A673 (cell line): ENCODE data around the gene P4HTM. TPM values are rescaled to one million over a fixed set of nuclear protein-coding genes. Genes with fewer than 3 reads are reported as not detected.

Experiments
- BruUV-seq: library from RNA; stranded (reverse); fragments of 400-500 nt; replicated peaks from 2 replicates; lab custom pipeline; 2021; lab: Mats Ljungman, UMichigan
- CTCF ChIA-PET: fragments of 300-600 bp; sonication (Branson Sonifier 250); formaldehyde crosslinking; loops from one replicate; lab custom pipeline; 2022; ENCODE audit warnings: antibody characterized with exemption; lab: Charles Lee
- POLR2A ChIA-PET: fragments of 300-600 bp; sonication (Branson Sonifier 250); formaldehyde crosslinking; loops from one replicate; lab custom pipeline; 2022; ENCODE audit warnings: antibody characterized with exemption; ENCODE audit not compliant: low non-redundant PET; lab: Charles Lee
- DNase-seq: peaks from one replicate; pipeline ENCODE4 v3.0.0-alpha.2; 2015; ENCODE audit warnings: low spot score
- H3K27ac ChIP-seq: fragments of 200-600 bp; sonication (generic); 2 replicates; pipeline ENCODE4 v1.5.1; 2016; ENCODE audit warnings: mixed run types, low read depth, mild to moderate bottlenecking, mixed read lengths, antibody characterized with exemption, low read length; ENCODE audit not compliant: poor library complexity, severe bottlenecking
- H3K27me3 ChIP-seq: fragments of 200-600 bp; sonication (generic); replicated peaks from 2 replicates; pipeline ENCODE4 v1.6.1; 2017; ENCODE audit warnings: mixed run types, low read depth, mild to moderate bottlenecking, mixed read lengths, antibody characterized with exemption, low read length; ENCODE audit not compliant: insufficient read depth, poor library complexity
- H3K36me3 ChIP-seq: fragments of 200-600 bp; sonication (generic); 2 replicates; pipeline ENCODE4 v1.6.1; 2016; ENCODE audit warnings: mixed run types, mild to moderate bottlenecking, mixed read lengths, antibody characterized with exemption, low read length; ENCODE audit not compliant: insufficient read depth, poor library complexity, severe bottlenecking
- H3K4me1 ChIP-seq: fragments of 200-600 bp; sonication (generic); 2 replicates; pipeline ENCODE4 v1.6.1; 2017; ENCODE audit warnings: mixed run types, mild to moderate bottlenecking, mixed read lengths, antibody characterized with exemption, low read length; ENCODE audit not compliant: insufficient read depth, poor library complexity, severe bottlenecking
- H3K4me3 ChIP-seq: fragments of 200-600 bp; sonication (generic); 2 replicates; pipeline ENCODE4 v1.5.1; 2016; ENCODE audit warnings: low read depth, mixed run types, mild to moderate bottlenecking, mixed read lengths, low read length; ENCODE audit not compliant: poor library complexity, severe bottlenecking
- H3K9me3 ChIP-seq: fragments of 200-600 bp; sonication (generic); 2 replicates; pipeline ENCODE4 v1.6.1; 2016; ENCODE audit warnings: mixed run types, low read depth, mild to moderate bottlenecking, mixed read lengths, antibody characterized with exemption, low read length; ENCODE audit not compliant: poor library complexity, severe bottlenecking
- EZH2 ChIP-seq: fragments of 200-600 bp; sonication (generic); IDR thresholded peaks from 2 replicates; pipeline ENCODE4 v1.6.1; 2017; ENCODE audit warnings: borderline replicate concordance, low read depth, mild to moderate bottlenecking, mixed read lengths, antibody characterized with exemption, low read length; ENCODE audit not compliant: poor library complexity, severe bottlenecking
- intact Hi-C: fragments of 100-400 bp; cut with micrococcal nuclease; formaldehyde crosslinking; loops from one replicate; pipeline ENCODE4 v1.10.0; 2022; ENCODE audit not compliant: unreplicated experiment
- total RNA-seq: library from RNA; stranded (reverse); gene quantifications from 2 replicates; pipeline ENCODE4 v1.2.3, GENCODE V29; 2021
- TF ChIP-seq, protein P1 (sequence below): fragments of 300-800, 200-600 bp; sonication (generic); conservative IDR thresholded peaks from 2 replicates; pipeline ENCODE4 v1.5.1; 2017; ENCODE audit warnings: low read depth, mild to moderate bottlenecking, antibody characterized with exemption, low read length, moderate library complexity, mixed read lengths

Gene P4HTM
- total RNA-seq, 1 experiment from 2014 or later, result 14.9 TPM

GRCh38 chr3:49023775-49024174, 33.7 kb downstream of the P4HTM start:
- TF ChIP-seq, protein P1, sequence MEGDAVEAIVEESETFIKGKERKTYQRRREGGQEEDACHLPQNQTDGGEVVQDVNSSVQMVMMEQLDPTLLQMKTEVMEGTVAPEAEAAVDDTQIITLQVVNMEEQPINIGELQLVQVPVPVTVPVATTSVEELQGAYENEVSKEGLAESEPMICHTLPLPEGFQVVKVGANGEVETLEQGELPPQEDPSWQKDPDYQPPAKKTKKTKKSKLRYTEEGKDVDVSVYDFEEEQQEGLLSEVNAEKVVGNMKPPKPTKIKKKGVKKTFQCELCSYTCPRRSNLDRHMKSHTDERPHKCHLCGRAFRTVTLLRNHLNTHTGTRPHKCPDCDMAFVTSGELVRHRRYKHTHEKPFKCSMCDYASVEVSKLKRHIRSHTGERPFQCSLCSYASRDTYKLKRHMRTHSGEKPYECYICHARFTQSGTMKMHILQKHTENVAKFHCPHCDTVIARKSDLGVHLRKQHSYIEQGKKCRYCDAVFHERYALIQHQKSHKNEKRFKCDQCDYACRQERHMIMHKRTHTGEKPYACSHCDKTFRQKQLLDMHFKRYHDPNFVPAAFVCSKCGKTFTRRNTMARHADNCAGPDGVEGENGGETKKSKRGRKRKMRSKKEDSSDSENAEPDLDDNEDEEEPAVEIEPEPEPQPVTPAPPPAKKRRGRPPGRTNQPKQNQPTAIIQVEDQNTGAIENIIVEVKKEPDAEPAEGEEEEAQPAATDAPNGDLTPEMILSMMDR, result no peak
- no peak for TF ChIP-seq EZH2
- Histone ChIP-seq H3K4me1 (peaks cover 6% of the 10 kb centered on the region), H3K27me3 (no peaks in the 10 kb centered on the region), H3K9me3 (no peaks in the 10 kb centered on the region), H3K36me3 (peaks cover 21% of the 10 kb centered on the region), H3K4me3 (no peak overlapping the region), H3K27ac (no peak overlapping the region)
- intact Hi-C loops, result no loop called here
- BruUV-seq, result no TSS peak
- ChIA-PET POLR2A (no interaction called here), CTCF (no interaction called here)
- DNase-seq, result no peak

DNA sequence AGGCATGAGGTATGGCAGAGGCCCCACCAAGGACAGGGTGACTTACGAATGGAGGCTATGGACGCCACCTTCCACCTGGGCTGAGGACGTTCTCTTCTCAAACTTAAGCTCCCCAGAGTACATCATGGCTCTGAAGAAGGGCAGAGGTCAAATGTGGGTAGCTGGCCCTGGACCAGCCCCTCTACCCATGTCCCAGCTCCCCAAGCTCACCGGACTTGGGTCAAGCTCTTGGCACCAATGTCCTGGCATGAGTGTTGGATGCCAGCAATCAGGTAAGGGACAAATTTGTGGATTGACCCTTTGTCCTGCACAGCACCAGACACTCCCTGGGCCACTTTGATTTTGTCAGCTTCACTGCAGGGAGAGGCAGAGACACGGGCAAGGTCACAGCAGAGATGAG, 34.4 kb downstream of the P4HTM start:
- intact Hi-C loops, result no loop called here
- TSS peak; percentile 7 for BruUV-seq
- Histone ChIP-seq H3K4me1 (peaks cover 6% of the 10 kb centered on the region), H3K4me3 (no peak overlapping the region), H3K27ac (no peak overlapping the region), H3K9me3 (no peaks in the 10 kb centered on the region), H3K36me3 (peaks cover 21% of the 10 kb centered on the region), H3K27me3 (no peaks in the 10 kb centered on the region)
- ChIA-PET POLR2A (no interaction called here), CTCF (no interaction called here)
- no peak for DNase-seq
- TF ChIP-seq EZH2, result no peak
- TF ChIP-seq, protein P1, result no peak

- Histone ChIP-seq H3K4me3 (no peak overlapping the region), H3K36me3 (peaks cover 26% of the 10 kb centered on the region), H3K27me3 (no peaks in the 10 kb centered on the region), H3K9me3 (no peaks in the 10 kb centered on the region), H3K27ac (no peak overlapping the region), H3K4me1 (peaks cover 6% of the 10 kb centered on the region)
- TF ChIP-seq, protein P1, result no peak
- TF ChIP-seq EZH2, result no peak
- intact Hi-C loops, result no loop called here
- POLR2A ChIA-PET, result no interaction called here
- CTCF ChIA-PET, result no interaction called here
- no TSS peak for BruUV-seq
- no peak for DNase-seq
These were observed 35.2 kb downstream of the P4HTM start for GRCh38 chr3:49025005-49025792.
